Measurements from ENCODE around the gene GNGT1. TPM values are rescaled to one million over a fixed set of nuclear protein-coding genes. Genes with fewer than 3 reads are reported as not detected.
"Not testable (repeated sequence)": the region's sequence is repeated elsewhere in the genome, so short reads cannot be mapped to it uniquely, and the experiment has no call there.

GNGT1 gene
- polyA plus RNA-seq, 1 donor (not counting 4 experiments of a cell fraction or from before 2014, with no cell fraction given): not detected

DNA sequence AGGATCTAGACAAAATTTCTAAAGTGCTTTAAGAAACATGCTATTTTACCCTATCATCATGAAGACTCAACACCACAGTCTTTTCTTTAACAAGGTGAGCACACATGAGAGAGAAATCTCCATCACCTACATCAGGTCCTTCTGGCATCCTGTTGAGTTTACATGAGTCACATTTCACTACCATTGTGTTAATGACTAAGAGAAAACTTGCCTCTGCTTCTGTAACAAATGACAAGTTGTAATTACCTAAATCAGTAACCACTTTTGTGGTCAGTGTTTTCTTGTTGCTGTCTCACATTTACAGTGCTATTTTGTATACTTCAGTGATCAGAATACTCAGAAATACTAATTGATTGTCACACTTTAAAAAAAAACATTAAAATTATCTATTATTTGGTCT is 9.5 kb downstream of the GNGT1 start:
- H3K79me2 ChIP-seq (ENCODE audit: control insufficient read depth, insufficient read depth, low read length); H3K9me1 ChIP-seq (ENCODE audit: control insufficient read depth, extremely low read depth, insufficient read depth, low read length); H2AFZ ChIP-seq (ENCODE audit: control insufficient read depth, low read length); H3K4me3 ChIP-seq (ENCODE audit: control insufficient read depth in 2 of 3, extremely low read depth in 1 of 3, insufficient read depth in 2 of 3, low read depth in 1 of 3, low read length in 3 of 3); DNase-seq (ENCODE audit: low read depth, low spot score); H3K9me3 ChIP-seq (ENCODE audit: control insufficient read depth, low read depth, low read length); H4K20me1 ChIP-seq (ENCODE audit: control insufficient read depth, extremely low read depth, insufficient read depth, low read length); H3K27ac ChIP-seq (ENCODE audit: control insufficient read depth, insufficient read depth, low read length); H3K4me1 ChIP-seq (ENCODE audit: control insufficient read depth, extremely low read depth, insufficient read depth, low read length); H3K36me3 ChIP-seq (ENCODE audit: control insufficient read depth in 2 of 2, extremely low read depth in 1 of 2, insufficient read depth in 2 of 2, low read length in 2 of 2); H3K27me3 ChIP-seq (ENCODE audit: control insufficient read depth, extremely low read depth, insufficient read depth, low read length); H3K4me2 ChIP-seq (ENCODE audit: control insufficient read depth, extremely low read depth, insufficient read depth, low read depth, low read length); dilution Hi-C loops (cut with MboI; ENCODE audit: extremely low pct_ligation_motif_present, low sequenced_read_pairs); H3K9ac ChIP-seq (ENCODE audit: control insufficient read depth, extremely low read depth, insufficient read depth, low read length): not testable (repeated sequence)
- peak; percentile 92 for FAIRE-seq

DNA sequence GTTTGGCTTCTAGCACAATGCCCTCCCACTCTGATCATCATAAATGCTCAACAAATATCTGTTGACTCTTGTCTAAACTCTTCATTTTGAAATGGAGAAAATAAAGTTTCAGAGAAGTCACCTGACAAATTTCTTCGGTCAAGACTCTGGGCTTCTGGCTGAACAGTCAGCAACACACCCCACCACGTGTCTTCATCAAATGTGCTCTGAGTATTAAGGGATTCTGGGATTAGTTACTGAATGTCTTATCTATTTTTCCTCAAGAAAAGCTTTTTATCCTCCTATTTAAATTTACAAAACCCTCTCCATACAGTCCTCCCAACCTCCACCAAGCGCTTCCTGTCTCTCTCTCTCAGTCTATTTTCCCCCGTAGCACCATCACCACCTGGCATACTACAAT is 9.9 kb downstream of the GNGT1 start:
- H2AFZ ChIP-seq (ENCODE audit: control insufficient read depth, low read length); H3K27ac ChIP-seq (ENCODE audit: control insufficient read depth, insufficient read depth, low read length); H3K79me2 ChIP-seq (ENCODE audit: control insufficient read depth, insufficient read depth, low read length); dilution Hi-C loops (cut with MboI; ENCODE audit: extremely low pct_ligation_motif_present, low sequenced_read_pairs); H3K27me3 ChIP-seq (ENCODE audit: control insufficient read depth, extremely low read depth, insufficient read depth, low read length); H3K4me2 ChIP-seq (ENCODE audit: control insufficient read depth, extremely low read depth, insufficient read depth, low read depth, low read length); H3K9me3 ChIP-seq (ENCODE audit: control insufficient read depth, low read depth, low read length); H3K4me3 ChIP-seq (ENCODE audit: control insufficient read depth in 2 of 3, extremely low read depth in 1 of 3, insufficient read depth in 2 of 3, low read depth in 1 of 3, low read length in 3 of 3); H3K9ac ChIP-seq (ENCODE audit: control insufficient read depth, extremely low read depth, insufficient read depth, low read length); H3K9me1 ChIP-seq (ENCODE audit: control insufficient read depth, extremely low read depth, insufficient read depth, low read length); H3K4me1 ChIP-seq (ENCODE audit: control insufficient read depth, extremely low read depth, insufficient read depth, low read length); FAIRE-seq; H4K20me1 ChIP-seq (ENCODE audit: control insufficient read depth, extremely low read depth, insufficient read depth, low read length); H3K36me3 ChIP-seq (ENCODE audit: control insufficient read depth in 2 of 2, extremely low read depth in 1 of 2, insufficient read depth in 2 of 2, low read length in 2 of 2); DNase-seq (ENCODE audit: low read depth, low spot score): not testable (repeated sequence)

- H3K4me2 ChIP-seq (ENCODE audit: control insufficient read depth, extremely low read depth, insufficient read depth, low read depth, low read length): no peak overlapping the region
Measured at GRCh38 chr7:93920496-93921182, 14.3 kb downstream of the GNGT1 start.

More at GRCh38 chr7:93920496-93921182, 14.3 kb downstream of the GNGT1 start:
- no peaks in the 10 kb centered on the region for H3K4me1 ChIP-seq (ENCODE audit: control insufficient read depth, extremely low read depth, insufficient read depth, low read length)
- DNase-seq (ENCODE audit: low read depth, low spot score): no peak
- H3K9ac ChIP-seq (ENCODE audit: control insufficient read depth, extremely low read depth, insufficient read depth, low read length): no peak overlapping the region
- TF ChIP-seq, protein P1, sequence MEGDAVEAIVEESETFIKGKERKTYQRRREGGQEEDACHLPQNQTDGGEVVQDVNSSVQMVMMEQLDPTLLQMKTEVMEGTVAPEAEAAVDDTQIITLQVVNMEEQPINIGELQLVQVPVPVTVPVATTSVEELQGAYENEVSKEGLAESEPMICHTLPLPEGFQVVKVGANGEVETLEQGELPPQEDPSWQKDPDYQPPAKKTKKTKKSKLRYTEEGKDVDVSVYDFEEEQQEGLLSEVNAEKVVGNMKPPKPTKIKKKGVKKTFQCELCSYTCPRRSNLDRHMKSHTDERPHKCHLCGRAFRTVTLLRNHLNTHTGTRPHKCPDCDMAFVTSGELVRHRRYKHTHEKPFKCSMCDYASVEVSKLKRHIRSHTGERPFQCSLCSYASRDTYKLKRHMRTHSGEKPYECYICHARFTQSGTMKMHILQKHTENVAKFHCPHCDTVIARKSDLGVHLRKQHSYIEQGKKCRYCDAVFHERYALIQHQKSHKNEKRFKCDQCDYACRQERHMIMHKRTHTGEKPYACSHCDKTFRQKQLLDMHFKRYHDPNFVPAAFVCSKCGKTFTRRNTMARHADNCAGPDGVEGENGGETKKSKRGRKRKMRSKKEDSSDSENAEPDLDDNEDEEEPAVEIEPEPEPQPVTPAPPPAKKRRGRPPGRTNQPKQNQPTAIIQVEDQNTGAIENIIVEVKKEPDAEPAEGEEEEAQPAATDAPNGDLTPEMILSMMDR (optimal IDR thresholded peaks at IDR 0.05 in 1 of 3, IDR thresholded peaks at IDR 0.05 in 1 of 3, conservative IDR thresholded peaks at IDR 0.05 in 1 of 3; ENCODE audit: extremely low read depth in 1 of 3, insufficient read depth in 2 of 3, low read length in 3 of 3): no peak
- no peak for TF ChIP-seq EZH2 (IDR thresholded peaks at IDR 0.05; ENCODE audit: low read length)
- FAIRE-seq: no peak
- no peak overlapping the region for H2AFZ ChIP-seq (ENCODE audit: control insufficient read depth, low read length)
- no peaks in the 10 kb centered on the region for H3K36me3 ChIP-seq (ENCODE audit: control insufficient read depth in 2 of 2, extremely low read depth in 1 of 2, insufficient read depth in 2 of 2, low read length in 2 of 2)
- H3K27ac ChIP-seq (ENCODE audit: control insufficient read depth, insufficient read depth, low read length): no peak overlapping the region
- H3K79me2 ChIP-seq (ENCODE audit: control insufficient read depth, insufficient read depth, low read length): no peaks in the 10 kb centered on the region
- no peaks in the 10 kb centered on the region for H3K9me3 ChIP-seq (ENCODE audit: control insufficient read depth, low read depth, low read length)
- dilution Hi-C loops (cut with MboI; ENCODE audit: extremely low pct_ligation_motif_present, low sequenced_read_pairs): no loop called here
- H3K9me1 ChIP-seq (ENCODE audit: control insufficient read depth, extremely low read depth, insufficient read depth, low read length): no peaks in the 10 kb centered on the region
- H3K4me3 ChIP-seq (ENCODE audit: control insufficient read depth in 2 of 3, extremely low read depth in 1 of 3, insufficient read depth in 2 of 3, low read depth in 1 of 3, low read length in 3 of 3): no peak overlapping the region
- no peaks in the 10 kb centered on the region for H3K27me3 ChIP-seq (ENCODE audit: control insufficient read depth, extremely low read depth, insufficient read depth, low read length)
- H4K20me1 ChIP-seq (ENCODE audit: control insufficient read depth, extremely low read depth, insufficient read depth, low read length): no peaks in the 10 kb centered on the region

All from keratinocyte (primary cell).